ENCODE measurements around the gene FBXL16.
A peak's percentile ranks its signal among the peaks of the same experiment; 100 is the strongest.

Gene FBXL16

GRCh38 chr16:686459-687260 lies 18.9 kb downstream of the FBXL16 start:
- Histone ChIP-seq H3K4me1 (ENCODE audit: control insufficient read depth, insufficient read depth, low read length) (peaks cover 15% of the 10 kb centered on the region), H3K27me3 (ENCODE audit: control insufficient read depth, insufficient read depth, low read length, poor library complexity, severe bottlenecking) (peaks cover 9% of the 10 kb centered on the region), H3K4me3 (ENCODE audit: insufficient read depth, low read depth, low read length) (no peak overlapping the region), H3K9me3 (ENCODE audit: control insufficient read depth, low read length) (no peaks in the 10 kb centered on the region), H3K36me3 (ENCODE audit: control insufficient read depth, insufficient read depth, low read length) (peaks cover 21% of the 10 kb centered on the region), H3K27ac (ENCODE audit: insufficient read depth, low read depth, low read length, poor library complexity, severe bottlenecking) (no peak overlapping the region)
- WGBS, 2 experiments, result 96% methylated on average over 51 of the region's 51 CpGs

GRCh38 chr16:685967-686366 lies 19.6 kb downstream of the FBXL16 start:
- Histone ChIP-seq H3K9me3 (ENCODE audit: control insufficient read depth, low read length) (no peaks in the 10 kb centered on the region), H3K4me3 (ENCODE audit: insufficient read depth, low read depth, low read length) (no peak overlapping the region), H3K4me1 (ENCODE audit: control insufficient read depth, insufficient read depth, low read length) (peaks cover 21% of the 10 kb centered on the region), H3K36me3 (ENCODE audit: control insufficient read depth, insufficient read depth, low read length) (peaks cover 23% of the 10 kb centered on the region), H3K27ac (ENCODE audit: insufficient read depth, low read depth, low read length, poor library complexity, severe bottlenecking) (no peak overlapping the region), H3K27me3 (ENCODE audit: control insufficient read depth, insufficient read depth, low read length, poor library complexity, severe bottlenecking) (peaks cover 4% of the 10 kb centered on the region)
- 82 to 85% methylated on average over 10 of the region's 10 CpGs for WGBS, 2 experiments

- Histone ChIP-seq H3K36me3 (ENCODE audit: control insufficient read depth, insufficient read depth, low read length) (peaks cover 23% of the 10 kb centered on the region), H3K27ac (ENCODE audit: insufficient read depth, low read depth, low read length, poor library complexity, severe bottlenecking) (no peak overlapping the region)
- 95 to 96% methylated on average over 61 of the region's 61 CpGs for WGBS, 2 experiments
Observed at GRCh38 chr16:684961-685696, 20.5 kb downstream of the FBXL16 start.

GRCh38 chr16:684071-684794 lies 21.4 kb downstream of the FBXL16 start, which contains the start of gene JMJD8:
Gene JMJD8, minus strand, starts transcription at chr16:684334. Its CDS starts 15 bp downstream, at chr16:684319.
- Histone ChIP-seq H3K36me3 (ENCODE audit: control insufficient read depth, insufficient read depth, low read length) (peaks cover 23% of the 10 kb centered on the region), H3K9me3 (ENCODE audit: control insufficient read depth, low read length) (no peaks in the 10 kb centered on the region), H3K27ac (ENCODE audit: insufficient read depth, low read depth, low read length, poor library complexity, severe bottlenecking) (peak within 1 kb of the TSS; percentile 44), H3K27me3 (ENCODE audit: control insufficient read depth, insufficient read depth, low read length, poor library complexity, severe bottlenecking) (no peaks in the 10 kb centered on the region), H3K4me1 (ENCODE audit: control insufficient read depth, insufficient read depth, low read length) (peaks cover 17% of the 10 kb centered on the region), H3K4me3 (ENCODE audit: insufficient read depth, low read depth, low read length) (peak within 1 kb of the TSS; percentile 73)
- WGBS, 2 experiments, result 10 to 11% methylated on average over 91 of the region's 91 CpGs

More at GRCh38 chr16:684961-685696, 20.5 kb downstream of the FBXL16 start:
- H3K27me3 ChIP-seq (ENCODE audit: control insufficient read depth, insufficient read depth, low read length, poor library complexity, severe bottlenecking), result no peaks in the 10 kb centered on the region
- no peaks in the 10 kb centered on the region for H3K9me3 ChIP-seq (ENCODE audit: control insufficient read depth, low read length)
- no peak overlapping the region for H3K4me3 ChIP-seq (ENCODE audit: insufficient read depth, low read depth, low read length)
- H3K4me1 ChIP-seq (ENCODE audit: control insufficient read depth, insufficient read depth, low read length), result peaks cover 21% of the 10 kb centered on the region

- WGBS, 2 experiments, result 19% methylated on average over 57 of the region's 57 CpGs
- Histone ChIP-seq H3K4me3 (ENCODE audit: insufficient read depth, low read depth, low read length) (peak overlapping the region; percentile 73), H3K27me3 (ENCODE audit: control insufficient read depth, insufficient read depth, low read length, poor library complexity, severe bottlenecking) (no peaks in the 10 kb centered on the region), H3K36me3 (ENCODE audit: control insufficient read depth, insufficient read depth, low read length) (peaks cover 23% of the 10 kb centered on the region), H3K9me3 (ENCODE audit: control insufficient read depth, low read length) (no peaks in the 10 kb centered on the region), H3K4me1 (ENCODE audit: control insufficient read depth, insufficient read depth, low read length) (peaks cover 13% of the 10 kb centered on the region), H3K27ac (ENCODE audit: insufficient read depth, low read depth, low read length, poor library complexity, severe bottlenecking) (peak overlapping the region; percentile 36)
Observed at GRCh38 chr16:683396-684070, 22.1 kb downstream of the FBXL16 start.

GRCh38 chr16:682493-683395 lies 22.9 kb downstream of the FBXL16 start:
- Histone ChIP-seq H3K4me3 (ENCODE audit: insufficient read depth, low read depth, low read length) (peak overlapping the region; percentile 73), H3K36me3 (ENCODE audit: control insufficient read depth, insufficient read depth, low read length) (peaks cover 19% of the 10 kb centered on the region), H3K4me1 (ENCODE audit: control insufficient read depth, insufficient read depth, low read length) (peaks cover 13% of the 10 kb centered on the region), H3K9me3 (ENCODE audit: control insufficient read depth, low read length) (no peaks in the 10 kb centered on the region), H3K27ac (ENCODE audit: insufficient read depth, low read depth, low read length, poor library complexity, severe bottlenecking) (no peak overlapping the region), H3K27me3 (ENCODE audit: control insufficient read depth, insufficient read depth, low read length, poor library complexity, severe bottlenecking) (no peaks in the 10 kb centered on the region)
- WGBS, 2 experiments, result 93% methylated on average over 36 of the region's 36 CpGs

GRCh38 chr16:681746-682427 lies 23.7 kb downstream of the FBXL16 start:
- Histone ChIP-seq H3K27ac (ENCODE audit: insufficient read depth, low read depth, low read length, poor library complexity, severe bottlenecking) (no peak overlapping the region), H3K4me1 (ENCODE audit: control insufficient read depth, insufficient read depth, low read length) (peaks cover 13% of the 10 kb centered on the region), H3K36me3 (ENCODE audit: control insufficient read depth, insufficient read depth, low read length) (peaks cover 15% of the 10 kb centered on the region), H3K4me3 (ENCODE audit: insufficient read depth, low read depth, low read length) (no peak overlapping the region), H3K9me3 (ENCODE audit: control insufficient read depth, low read length) (no peaks in the 10 kb centered on the region), H3K27me3 (ENCODE audit: control insufficient read depth, insufficient read depth, low read length, poor library complexity, severe bottlenecking) (no peaks in the 10 kb centered on the region)
- 95 to 97% methylated on average over 28 of the region's 28 CpGs for WGBS, 2 experiments

GRCh38 chr16:680967-681745 lies 24.4 kb downstream of the FBXL16 start:
- Histone ChIP-seq H3K27ac (ENCODE audit: insufficient read depth, low read depth, low read length, poor library complexity, severe bottlenecking) (no peak overlapping the region), H3K4me1 (ENCODE audit: control insufficient read depth, insufficient read depth, low read length) (peaks cover 13% of the 10 kb centered on the region), H3K9me3 (ENCODE audit: control insufficient read depth, low read length) (no peaks in the 10 kb centered on the region), H3K4me3 (ENCODE audit: insufficient read depth, low read depth, low read length) (peak overlapping the region; percentile 77), H3K36me3 (ENCODE audit: control insufficient read depth, insufficient read depth, low read length) (peaks cover 15% of the 10 kb centered on the region), H3K27me3 (ENCODE audit: control insufficient read depth, insufficient read depth, low read length, poor library complexity, severe bottlenecking) (peaks cover under 1% of the 10 kb centered on the region)
- WGBS, 2 experiments, result 66 to 67% methylated on average over 44 of the region's 44 CpGs

Data from ectodermal cell (in vitro differentiated cells).